CD8-positive, alpha-beta memory T cell (primary cell): ENCODE measurements around the gene GRIP1. TPM values are rescaled to one million over a fixed set of nuclear protein-coding genes. Genes with fewer than 3 reads are reported as not detected.

Source experiments
- CTCF ChIA-PET: fragments of 350-600 bp; sonication (Branson Sonifier 250); formaldehyde crosslinking; loops from one replicate; lab custom pipeline; 2021; ENCODE audit warnings: antibody characterized with exemption; lab: Charles Lee
- POLR2A ChIA-PET: fragments of 350-600 bp; sonication (Branson Sonifier 250); formaldehyde crosslinking; loops from one replicate; lab custom pipeline; 2021; ENCODE audit warnings: antibody characterized with exemption; lab: Charles Lee
- DNase-seq, 5 donors: peaks; one replicate each; pipeline versions ENCODE4 v3.0.0 to v3.0.0-alpha.2; 2020 to 2022; ENCODE audit warnings: mixed read lengths in 1 of 5
- H3K27ac ChIP-seq: one replicate; pipeline ENCODE4 v1.7.0; 2013; ENCODE audit warnings: low read depth, mild to moderate bottlenecking, low read length, moderate library complexity
- H3K27me3 ChIP-seq: 2 replicates; pipeline ENCODE4 v1.7.0; 2013; ENCODE audit warnings: low read length, mild to moderate bottlenecking; ENCODE audit not compliant: insufficient read depth, poor library complexity, severe bottlenecking
- H3K36me3 ChIP-seq: 2 replicates; pipeline ENCODE4 v1.7.0; 2013; ENCODE audit warnings: mild to moderate bottlenecking, low read length, moderate library complexity; ENCODE audit not compliant: insufficient read depth
- H3K4me1 ChIP-seq: 2 replicates; pipeline ENCODE4 v1.7.0; 2013; ENCODE audit warnings: mild to moderate bottlenecking, low read length, moderate library complexity; ENCODE audit not compliant: insufficient read depth
- H3K4me3 ChIP-seq: 2 replicates; pipeline ENCODE4 v1.7.0; 2013; ENCODE audit warnings: mild to moderate bottlenecking, low read length
- H3K9me3 ChIP-seq: 2 replicates; pipeline ENCODE4 v1.7.0; 2013; ENCODE audit warnings: mild to moderate bottlenecking, low read length
- H3K27ac Mint-ChIP-seq, 8 donors: one replicate each; pipeline ENCODE4 v1.8.0; 2020 to 2021; ENCODE audit warnings: mixed read lengths in 8 of 8, mild to moderate bottlenecking in 6 of 8, inconsistent platforms in 3 of 8, moderate library complexity in 3 of 8
- H3K27me3 Mint-ChIP-seq, 2 donors: one replicate each; pipeline ENCODE4 v1.8.0; 2020 to 2021; ENCODE audit warnings: mixed read lengths in 2 of 2, mild to moderate bottlenecking in 1 of 2, moderate library complexity in 1 of 2
- H3K36me3 Mint-ChIP-seq, 3 donors: one replicate each; pipeline ENCODE4 v1.8.0; 2020 to 2021; ENCODE audit warnings: mixed read lengths in 3 of 3, inconsistent platforms in 1 of 3, mild to moderate bottlenecking in 1 of 3
- H3K4me1 Mint-ChIP-seq, 3 donors: one replicate each; pipeline ENCODE4 v1.8.0; 2020 to 2021; ENCODE audit warnings: mixed read lengths in 3 of 3, inconsistent platforms in 1 of 3, mild to moderate bottlenecking in 1 of 3
- H3K4me3 Mint-ChIP-seq, 7 donors: one replicate each; pipeline ENCODE4 v1.8.0; 2020 to 2021; ENCODE audit warnings: mixed read lengths in 7 of 7, mild to moderate bottlenecking in 6 of 7, moderate library complexity in 4 of 7, inconsistent platforms in 2 of 7
- H3K9me3 Mint-ChIP-seq, 5 donors: one replicate each; pipeline ENCODE4 v1.8.0; 2020 to 2022; ENCODE audit warnings: mixed read lengths in 5 of 5, mild to moderate bottlenecking in 3 of 5, moderate library complexity in 2 of 5, inconsistent platforms in 1 of 5
- polyA plus RNA-seq: library from polyadenylated mRNA; unstranded; fragments of 300-500 nt; fragmentation: Illumina TruSeq; gene quantifications from one replicate; pipeline ENCODE4 v1.2.3, GENCODE V29; 2021
- total RNA-seq, 2 experiments: library from RNA; stranded (reverse); gene quantifications; one replicate each; pipeline ENCODE4 v1.2.3, GENCODE V29; 2021

Gene GRIP1
- total and polyA plus RNA-seq, 3 experiments from 2014 or later = 0.31 to 1.5 (median 1.3) TPM

DNA sequence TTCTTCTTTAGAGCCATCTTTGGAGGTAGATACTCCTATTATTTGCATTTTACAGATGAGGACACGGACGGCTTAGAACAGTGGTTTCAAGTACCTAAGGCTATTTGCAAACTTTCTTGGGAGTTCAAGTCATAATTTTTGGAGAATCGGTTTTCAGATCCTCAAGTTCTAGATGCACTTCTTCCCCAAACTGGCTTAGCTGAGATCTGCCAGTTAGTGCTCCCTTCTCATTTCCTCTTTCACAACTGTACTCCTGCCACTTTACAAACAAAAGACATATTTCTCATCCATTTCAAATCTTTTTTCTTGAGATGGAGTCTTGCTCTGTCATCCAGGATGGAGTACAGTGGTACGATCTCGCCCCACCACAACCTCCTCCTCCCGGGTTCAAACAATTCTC lies 299.3 kb downstream of the GRIP1 start:
- Mint-ChIP-seq H3K27ac (no peak overlapping the region), H3K36me3 (peaks cover 6 to 17% (median 12%) of the 10 kb centered on the region in 3 donors), H3K4me1 (no peaks in the 10 kb centered on the region), H3K27me3 (no peaks in the 10 kb centered on the region), H3K9me3 (no peaks in the 10 kb centered on the region), H3K4me3 (no peak overlapping the region)
- ChIA-PET POLR2A (no interaction called here), CTCF (no interaction called here)
- Histone ChIP-seq H3K27me3 (no peaks in the 10 kb centered on the region), H3K36me3 (no peaks in the 10 kb centered on the region), H3K4me1 (no peaks in the 10 kb centered on the region), H3K9me3 (no peaks in the 10 kb centered on the region), H3K4me3 (no peak overlapping the region), H3K27ac (no peak overlapping the region)
- DNase-seq = no peak

DNA sequence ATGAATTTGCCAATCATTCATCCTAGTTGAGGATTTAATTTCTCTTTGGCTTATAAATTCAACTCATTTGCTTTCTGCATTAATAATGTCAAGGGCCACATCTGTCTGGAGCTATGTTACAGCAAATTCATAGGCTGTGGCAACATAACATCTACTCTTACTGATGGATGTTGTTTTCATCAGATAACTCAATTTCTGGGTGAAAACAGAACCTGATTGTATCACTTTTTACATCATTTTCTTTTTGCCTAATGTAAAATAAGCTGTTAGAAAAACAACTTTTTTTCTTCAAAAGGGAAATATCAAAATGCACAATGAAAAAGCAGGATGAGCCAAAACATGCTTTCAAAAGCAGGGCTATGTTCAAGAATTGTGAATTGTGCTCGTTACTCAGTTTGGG lies 303.3 kb downstream of the GRIP1 start:
- no peak for DNase-seq
- H3K4me3 ChIP-seq = no peak overlapping the region
- ChIA-PET POLR2A (no interaction called here), CTCF (interaction anchor here (2.2 kb wide), 1 partner anchor 10 kb away, joined by 6 read pairs; no protein-coding TSS in a partner anchor)
- Mint-ChIP-seq H3K9me3 (no peaks in the 10 kb centered on the region), H3K36me3 (peaks cover 6 to 37% (median 14%) of the 10 kb centered on the region in 3 donors), H3K4me1 (peaks cover 0 to 1% (median 0%) of the 10 kb centered on the region in 3 donors), H3K4me3 (no peak overlapping the region), H3K27me3 (no peaks in the 10 kb centered on the region), H3K27ac (no peak overlapping the region)
- no peaks in the 10 kb centered on the region for H3K36me3 ChIP-seq
- no peaks in the 10 kb centered on the region for H3K4me1 ChIP-seq
- no peak overlapping the region for H3K27ac ChIP-seq
- no peaks in the 10 kb centered on the region for H3K9me3 ChIP-seq
- H3K27me3 ChIP-seq = no peaks in the 10 kb centered on the region

- H3K4me1 Mint-ChIP-seq = peaks cover 0 to 1% (median 0%) of the 10 kb centered on the region in 3 donors
- no peaks in the 10 kb centered on the region for H3K27me3 Mint-ChIP-seq
- H3K9me3 Mint-ChIP-seq = no peaks in the 10 kb centered on the region
- DNase-seq = no peak
- no peaks in the 10 kb centered on the region for H3K36me3 ChIP-seq
- POLR2A ChIA-PET = no interaction called here
- H3K4me1 ChIP-seq = no peaks in the 10 kb centered on the region
- H3K27ac ChIP-seq = no peak overlapping the region
- H3K4me3 ChIP-seq = no peak overlapping the region
- H3K4me3 Mint-ChIP-seq = no peak overlapping the region
- no peak overlapping the region for H3K27ac Mint-ChIP-seq
- no peaks in the 10 kb centered on the region for H3K9me3 ChIP-seq
- CTCF ChIA-PET = no interaction called here
- no peaks in the 10 kb centered on the region for H3K27me3 ChIP-seq
- H3K36me3 Mint-ChIP-seq = peaks cover 11 to 62% (median 24%) of the 10 kb centered on the region in 3 donors
Measured at GRCh38 chr12:66371982-66372381, 306.9 kb downstream of the GRIP1 start.

DNA sequence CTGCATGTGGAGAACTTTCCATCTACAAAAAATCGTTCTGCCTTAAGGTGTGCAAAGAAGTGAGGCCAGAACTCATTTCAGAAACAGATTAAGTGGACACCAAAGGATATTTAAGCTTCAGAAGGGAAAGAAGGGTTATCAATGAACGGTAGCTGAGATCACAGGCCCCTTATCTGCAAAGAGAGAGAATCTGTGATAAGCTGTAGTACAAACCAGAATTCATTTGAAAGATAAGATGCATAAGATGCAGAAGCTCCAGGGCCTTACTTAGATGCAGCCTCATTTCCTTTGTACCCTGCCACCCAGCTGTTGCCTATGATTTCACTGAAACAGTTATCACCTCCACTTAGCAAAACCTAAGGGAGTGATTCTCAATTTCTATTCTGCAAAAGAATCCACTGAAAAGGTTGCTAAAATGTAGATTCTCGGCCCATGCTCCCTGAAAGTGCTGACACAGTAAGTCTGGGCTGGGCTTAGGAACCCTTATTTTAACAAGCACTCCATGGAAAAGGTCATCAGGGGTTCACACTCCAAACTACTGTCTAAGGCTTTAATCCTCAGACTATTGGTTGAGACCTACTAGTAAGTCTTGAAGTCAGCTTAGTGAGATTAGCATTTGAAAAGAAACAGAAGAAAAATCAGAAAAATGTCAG lies 311.7 kb downstream of the GRIP1 start:
- POLR2A ChIA-PET = no interaction called here

DNA sequence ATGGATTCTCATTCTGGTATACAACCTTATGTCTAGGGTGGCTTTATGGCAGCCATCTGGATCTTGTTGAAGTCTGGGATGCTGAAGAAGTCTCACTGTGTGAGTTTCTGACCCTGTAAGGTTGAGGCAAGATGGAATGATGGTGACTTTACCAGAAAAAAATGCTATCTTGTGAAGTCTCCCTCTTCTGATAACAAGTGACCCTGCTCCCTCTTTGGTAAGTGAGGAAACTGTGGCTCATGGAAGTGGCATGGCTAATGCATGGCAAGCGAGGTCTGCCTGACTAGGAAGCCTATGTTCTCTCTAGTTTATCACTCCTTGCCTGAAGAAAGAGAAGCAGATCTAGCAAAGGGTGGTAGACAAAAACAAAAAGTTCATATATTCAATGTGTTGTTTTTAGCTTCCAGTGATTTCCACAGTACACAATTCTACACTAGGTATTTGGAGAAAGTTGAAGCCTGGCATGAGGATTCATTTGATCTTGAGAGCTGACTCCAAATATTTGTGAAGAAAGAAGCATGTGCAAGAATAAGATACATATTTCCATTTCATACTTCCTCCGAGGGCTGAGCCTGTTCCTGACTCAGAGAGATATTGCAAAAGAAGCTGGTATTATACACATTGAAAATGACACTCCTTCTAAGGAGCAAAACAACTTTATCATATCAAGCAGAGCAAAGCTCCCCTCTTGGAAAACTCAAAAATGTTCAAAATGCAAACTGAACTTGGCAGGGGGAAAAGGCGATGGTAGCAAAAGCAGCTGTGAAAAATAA lies 313.0 kb downstream of the GRIP1 start:
- H3K4me1 Mint-ChIP-seq = no peaks in the 10 kb centered on the region
- no peak overlapping the region for H3K4me3 Mint-ChIP-seq
- H3K27ac ChIP-seq = no peak overlapping the region
- DNase-seq = no peak
- no peak overlapping the region for H3K4me3 ChIP-seq
- POLR2A ChIA-PET = no interaction called here
- H3K36me3 Mint-ChIP-seq = peaks cover 11 to 55% (median 27%) of the 10 kb centered on the region in 3 donors
- no peak overlapping the region for H3K27ac Mint-ChIP-seq
- no peaks in the 10 kb centered on the region for H3K27me3 ChIP-seq
- no peaks in the 10 kb centered on the region for H3K27me3 Mint-ChIP-seq
- no peaks in the 10 kb centered on the region for H3K9me3 Mint-ChIP-seq
- H3K36me3 ChIP-seq = no peaks in the 10 kb centered on the region
- no peaks in the 10 kb centered on the region for H3K4me1 ChIP-seq
- CTCF ChIA-PET = interaction anchor here (1.7 kb wide), 1 partner anchor 10 kb away, joined by 6 read pairs; no protein-coding TSS in a partner anchor
- H3K9me3 ChIP-seq = no peaks in the 10 kb centered on the region

More for the DNA sequence above, 311.7 kb downstream of the GRIP1 start:
- no peaks in the 10 kb centered on the region for H3K4me1 ChIP-seq
- H3K36me3 ChIP-seq = no peaks in the 10 kb centered on the region
- no peaks in the 10 kb centered on the region for H3K9me3 ChIP-seq
- H3K27me3 Mint-ChIP-seq = no peaks in the 10 kb centered on the region
- no peak overlapping the region for H3K4me3 Mint-ChIP-seq
- no peak overlapping the region for H3K4me3 ChIP-seq
- H3K27ac ChIP-seq = no peak overlapping the region
- no peak for DNase-seq
- H3K4me1 Mint-ChIP-seq = no peaks in the 10 kb centered on the region
- H3K27ac Mint-ChIP-seq = peak overlapping the region in 1 of 8 donors; percentile 69
- CTCF ChIA-PET = no interaction called here
- peaks cover 11 to 63% (median 27%) of the 10 kb centered on the region in 3 donors for H3K36me3 Mint-ChIP-seq
- H3K27me3 ChIP-seq = no peaks in the 10 kb centered on the region
- H3K9me3 Mint-ChIP-seq = no peaks in the 10 kb centered on the region

GRCh38 chr12:66361703-66362102 lies 317.2 kb downstream of the GRIP1 start:
- H3K4me1 ChIP-seq = no peaks in the 10 kb centered on the region
- H3K9me3 ChIP-seq = no peaks in the 10 kb centered on the region
- H3K4me3 ChIP-seq = no peak overlapping the region
- no peaks in the 10 kb centered on the region for H3K36me3 ChIP-seq
- Mint-ChIP-seq H3K4me3 (no peak overlapping the region), H3K27me3 (no peaks in the 10 kb centered on the region), H3K27ac (peak overlapping the region in 1 of 8 donors; percentile 54), H3K4me1 (no peaks in the 10 kb centered on the region), H3K9me3 (no peaks in the 10 kb centered on the region), H3K36me3 (peaks cover 3 to 24% (median 12%) of the 10 kb centered on the region in 3 donors)
- no peak overlapping the region for H3K27ac ChIP-seq
- no peak for DNase-seq
- CTCF ChIA-PET = interaction anchor here (1.6 to 2.3 kb wide), 3 partner anchors 9 to 91 kb away, joined by 7 to 8 read pairs (median 8); no protein-coding TSS in a partner anchor
- no peaks in the 10 kb centered on the region for H3K27me3 ChIP-seq
- POLR2A ChIA-PET = no interaction called here

DNA sequence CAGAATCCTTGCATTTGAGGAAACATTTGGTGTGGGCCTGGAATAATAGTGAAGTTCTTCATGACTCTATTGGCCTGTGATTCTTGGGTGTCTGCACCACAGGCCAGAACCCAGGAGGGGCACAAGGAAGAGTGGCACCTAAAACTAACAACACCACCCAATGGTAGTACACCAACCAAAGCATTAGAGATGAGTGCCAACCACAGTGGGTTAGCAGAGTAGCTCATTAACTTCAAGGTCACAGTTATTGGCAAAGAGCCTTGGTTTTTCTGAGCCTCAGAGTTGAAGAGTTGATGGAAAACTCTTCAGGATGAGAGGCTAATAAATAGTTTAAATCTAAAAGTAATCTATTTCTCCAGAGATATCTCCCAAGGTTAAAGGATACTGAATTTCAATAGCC lies 319.6 kb downstream of the GRIP1 start:
- ChIA-PET CTCF (no interaction called here), POLR2A (no interaction called here)
- no peak overlapping the region for H3K4me3 ChIP-seq
- DNase-seq = no peak
- peaks cover 0 to 22% (median 5%) of the 10 kb centered on the region in 3 donors for H3K36me3 Mint-ChIP-seq
- H3K9me3 ChIP-seq = no peaks in the 10 kb centered on the region
- peak overlapping the region in 2 of 8 donors; percentile 2 to 14 for H3K27ac Mint-ChIP-seq
- H3K4me3 Mint-ChIP-seq = no peak overlapping the region
- no peak overlapping the region for H3K27ac ChIP-seq
- no peaks in the 10 kb centered on the region for H3K27me3 ChIP-seq
- peaks cover 0 to 2% (median 0%) of the 10 kb centered on the region in 3 donors for H3K4me1 Mint-ChIP-seq
- no peaks in the 10 kb centered on the region for H3K9me3 Mint-ChIP-seq
- H3K36me3 ChIP-seq = no peaks in the 10 kb centered on the region
- no peaks in the 10 kb centered on the region for H3K27me3 Mint-ChIP-seq
- H3K4me1 ChIP-seq = no peaks in the 10 kb centered on the region

GRCh38 chr12:66354291-66354690 lies 324.6 kb downstream of the GRIP1 start:
- Mint-ChIP-seq H3K27me3 (no peaks in the 10 kb centered on the region), H3K9me3 (no peaks in the 10 kb centered on the region), H3K4me1 (peaks cover 0 to 5% (median 0%) of the 10 kb centered on the region in 3 donors), H3K36me3 (peaks cover 4 to 46% (median 13%) of the 10 kb centered on the region in 3 donors), H3K27ac (peak overlapping the region in 5 of 8 donors; percentile 2 to 90 (median 38)), H3K4me3 (no peak overlapping the region)
- no peaks in the 10 kb centered on the region for H3K4me1 ChIP-seq
- H3K27me3 ChIP-seq = no peaks in the 10 kb centered on the region
- no peaks in the 10 kb centered on the region for H3K9me3 ChIP-seq
- POLR2A ChIA-PET = no interaction called here
- no peak overlapping the region for H3K4me3 ChIP-seq
- H3K27ac ChIP-seq = no peak overlapping the region
- DNase-seq = no peak
- CTCF ChIA-PET = interaction anchor here (1.3 kb wide), 1 partner anchor 84 kb away, joined by 3 read pairs; no protein-coding TSS in a partner anchor
- peaks cover 3% of the 10 kb centered on the region for H3K36me3 ChIP-seq
